Sigmoid colon (tissue), 7 donors: ENCODE results near the gene SEMA4C. TPM values are rescaled to one million over a fixed set of nuclear protein-coding genes. Genes with fewer than 3 reads are reported as not detected.

ENCODE experiments used
- DNase-seq: peaks from one replicate; pipeline ENCODE4 v3.0.0-alpha.2; 2019
- H3K27ac ChIP-seq, 4 donors: fragments of 200-600 bp; sonication (generic); one replicate each; pipeline ENCODE4 v1.5.1; 2016 to 2019; ENCODE audit warnings: mild to moderate bottlenecking in 1 of 4
- H3K27me3 ChIP-seq, 3 donors: fragments of 200-600 bp; sonication (generic); one replicate each; pipeline ENCODE4 v1.5.1; 2019; ENCODE audit warnings: mild to moderate bottlenecking in 1 of 3
- H3K36me3 ChIP-seq, 4 donors: fragments of 200-600 bp; sonication (generic); one replicate each; pipeline ENCODE4 v1.5.1; 2016 to 2019
- H3K4me1 ChIP-seq, 4 donors: fragments of 200-600 bp; sonication (generic); one replicate each; pipeline ENCODE4 v1.5.1; 2017 to 2019
- H3K4me3 ChIP-seq, 4 donors: fragments of 200-600 bp; sonication (generic); one replicate each; pipeline ENCODE4 v1.5.1; 2017 to 2019; ENCODE audit warnings: mild to moderate bottlenecking in 2 of 4, moderate library complexity in 1 of 4
- H3K9me3 ChIP-seq, 4 donors: fragments of 200-600 bp in 3 of 4; sonication (generic) in 3 of 4; one replicate each; pipeline versions ENCODE4 v1.5.1 to v1.6.1; 2013 to 2019
- CTCF ChIP-seq, 4 experiments: fragments of 450-650 bp in 3 of 4; fragments of 200-600 bp in 1 of 4; IDR thresholded peaks; one replicate each; pipeline ENCODE4 v1.5.1; 2016 to 2019; ENCODE audit warnings: antibody characterized with exemption in 4 of 4, mild to moderate bottlenecking in 3 of 4, moderate library complexity in 2 of 4
- EP300 ChIP-seq, 4 donors: sonication (generic); formaldehyde crosslinking; IDR thresholded peaks; one replicate each; pipeline ENCODE4 v1.6.1; 2017; ENCODE audit warnings: antibody characterized with exemption in 4 of 4
- POLR2A ChIP-seq, 2 donors: fragments of 450-650 bp; IDR thresholded peaks; one replicate each; pipeline ENCODE4 v1.6.1; 2016; ENCODE audit warnings: antibody characterized with exemption in 2 of 2, mild to moderate bottlenecking in 2 of 2, moderate library complexity in 2 of 2
- POLR2AphosphoS5 ChIP-seq, 4 donors: sonication (generic); formaldehyde crosslinking; IDR thresholded peaks; one replicate each; pipeline ENCODE4 v1.6.1; 2017; ENCODE audit warnings: antibody characterized with exemption in 4 of 4
- WGBS, 2 donors: extraction: QIAGEN DNeasy Blood & Tissue Kit; methylation state at CpG; one replicate each; pipeline ENCODE4 v1.1.7; 2013; 5-methylcytosine and 5-hydroxymethylcytosine counted together
- intact Hi-C: fragments of 100-400 bp; cut with DNase I; formaldehyde crosslinking; loops from one replicate; pipeline ENCODE4 v1.15.1; 2023
- polyA plus RNA-seq, 3 donors: library from polyadenylated mRNA; stranded (reverse); fragments of 200-250 nt; gene quantifications; one replicate each; pipeline ENCODE4 v1.2.3, GENCODE V29; 2013
- total RNA-seq, 4 donors: library from RNA; depleted of rRNA; stranded (reverse); fragments of >200 nt; gene quantifications; one replicate each; pipeline ENCODE4 v1.1.0, GENCODE V29; 2016
- donor health status: healthy with polysubstance abuse.
- donor health status: Bipolar disorder and iron deficiency.
- donor health status: healthy.

Gene SEMA4C
- total and polyA plus RNA-seq, 7 donors, result 3.6 to 90.1 (median 57.1) TPM

GRCh38 chr2:96824079-96824870 lies 45.6 kb downstream of the SEMA4C start:
- Histone ChIP-seq H3K27ac (peak overlapping the region; percentile 54 to 64 (median 58)), H3K27me3 (no peaks in the 10 kb centered on the region), H3K9me3 (no peaks in the 10 kb centered on the region), H3K4me1 (peaks cover 0 to 61% (median 51%) of the 10 kb centered on the region in 4 donors), H3K36me3 (peaks cover 20 to 44% (median 35%) of the 10 kb centered on the region in 4 donors), H3K4me3 (no peak overlapping the region)
- TF ChIP-seq POLR2A (IDR thresholded peaks at IDR 0.05) (no peak), CTCF (IDR thresholded peaks at IDR 0.05) (no peak), EP300 (IDR thresholded peaks at IDR 0.05) (no peak), POLR2AphosphoS5 (IDR thresholded peaks at IDR 0.05) (no peak)
- DNase-seq, result no peak
- intact Hi-C loops, result no loop called here
- WGBS, 2 donors, result 44 to 67% methylated on average over 6 of the region's 6 CpGs

GRCh38 chr2:96823198-96823597 lies 46.7 kb downstream of the SEMA4C start:
- intact Hi-C loops, result no loop called here
- H3K27ac ChIP-seq, result peak overlapping the region; percentile 54 to 64 (median 58)
- H3K9me3 ChIP-seq, result no peaks in the 10 kb centered on the region
- H3K4me3 ChIP-seq, result no peak overlapping the region
- peaks cover 0 to 72% (median 62%) of the 10 kb centered on the region in 4 donors for H3K4me1 ChIP-seq
- TF ChIP-seq POLR2AphosphoS5 (IDR thresholded peaks at IDR 0.05) (no peak), EP300 (IDR thresholded peaks at IDR 0.05) (no peak), CTCF (IDR thresholded peaks at IDR 0.05) (no peak), POLR2A (IDR thresholded peaks at IDR 0.05) (no peak)
- peaks cover 9 to 34% (median 25%) of the 10 kb centered on the region in 4 donors for H3K36me3 ChIP-seq
- no peaks in the 10 kb centered on the region for H3K27me3 ChIP-seq
- 91 to 92% methylated on average over 11 of the region's 11 CpGs for WGBS, 2 donors
- no peak for DNase-seq

GRCh38 chr2:96822786-96823185 lies 47.1 kb downstream of the SEMA4C start:
- peak overlapping the region; percentile 54 to 64 (median 58) for H3K27ac ChIP-seq
- H3K4me1 ChIP-seq, result peaks cover 0 to 76% (median 66%) of the 10 kb centered on the region in 4 donors

GRCh38 chr2:96821113-96821675 lies 48.7 kb downstream of the SEMA4C start:
- intact Hi-C loops, result no loop called here
- no peak for TF ChIP-seq POLR2AphosphoS5 (IDR thresholded peaks at IDR 0.05)
- TF ChIP-seq CTCF (IDR thresholded peaks at IDR 0.05), result no peak
- TF ChIP-seq EP300 (IDR thresholded peaks at IDR 0.05), result no peak
- WGBS, 2 donors, result 45 to 81% methylated on average over 11 of the region's 11 CpGs
- H3K27ac ChIP-seq, result no peak overlapping the region
- H3K27me3 ChIP-seq, result no peaks in the 10 kb centered on the region
- H3K4me1 ChIP-seq, result peaks cover 0 to 82% (median 74%) of the 10 kb centered on the region in 4 donors
- DNase-seq, result no peak
- H3K36me3 ChIP-seq, result peaks cover 0 to 14% (median 10%) of the 10 kb centered on the region in 4 donors
- no peaks in the 10 kb centered on the region for H3K9me3 ChIP-seq
- no peak overlapping the region for H3K4me3 ChIP-seq

More at GRCh38 chr2:96822786-96823185, 47.1 kb downstream of the SEMA4C start:
- TF ChIP-seq POLR2AphosphoS5 (IDR thresholded peaks at IDR 0.05), result no peak
- no peak for TF ChIP-seq POLR2A (IDR thresholded peaks at IDR 0.05)
- intact Hi-C loops, result no loop called here
- WGBS, 2 donors, result 86 to 89% methylated on average over 4 of the region's 4 CpGs
- H3K36me3 ChIP-seq, result peaks cover 5 to 29% (median 21%) of the 10 kb centered on the region in 4 donors
- no peak for DNase-seq
- no peaks in the 10 kb centered on the region for H3K27me3 ChIP-seq
- no peaks in the 10 kb centered on the region for H3K9me3 ChIP-seq
- H3K4me3 ChIP-seq, result no peak overlapping the region

GRCh38 chr2:96819876-96820511 lies 49.9 kb downstream of the SEMA4C start:
- intact Hi-C loops, result loop anchor here (5.0 to 10.0 kb wide), 3 partner anchors 37 to 185 kb away; partner anchors contain the start of genes ANKRD39, KANSL3 and LMAN2L
- TF ChIP-seq POLR2A (IDR thresholded peaks at IDR 0.05) (no peak), EP300 (IDR thresholded peaks at IDR 0.05) (no peak), CTCF (IDR thresholded peaks at IDR 0.05) (no peak), POLR2AphosphoS5 (IDR thresholded peaks at IDR 0.05) (no peak)
- H3K27ac ChIP-seq, result no peak overlapping the region
- H3K27me3 ChIP-seq, result no peaks in the 10 kb centered on the region
- H3K4me3 ChIP-seq, result no peak overlapping the region
- H3K36me3 ChIP-seq, result peaks cover 0 to 3% (median 2%) of the 10 kb centered on the region in 4 donors
- WGBS, 2 donors, result 56 to 83% methylated on average over 12 of the region's 12 CpGs
- no peaks in the 10 kb centered on the region for H3K9me3 ChIP-seq
- peaks cover 0 to 81% (median 76%) of the 10 kb centered on the region in 4 donors for H3K4me1 ChIP-seq
- no peak for DNase-seq
